Keratinocyte (primary cell): ENCODE results near the gene RANBP3. TPM values are rescaled to one million over a fixed set of nuclear protein-coding genes. Genes with fewer than 3 reads are reported as not detected.

Experiments used
- DNase-seq: peaks from one replicate; pipeline ENCODE4 v3.0.0-alpha.2; 2011; ENCODE audit warnings: low read depth, missing footprints, low spot score
- FAIRE-seq: peaks from 2 replicates; lab custom pipeline; 2011; peaks lifted over from hg19 to GRCh38; lab: Jason Lieb, UNC
- H2AFZ ChIP-seq: 2 replicates; pipeline ENCODE4 v1.6.0; 2012; ENCODE audit warnings: low read length, control low read depth, inconsistent platforms; ENCODE audit not compliant: control insufficient read depth
- H3K27ac ChIP-seq: 2 replicates; pipeline ENCODE4 v1.5.1; 2011; ENCODE audit warnings: low read length; ENCODE audit not compliant: control insufficient read depth, insufficient read depth
- H3K27me3 ChIP-seq: 3 replicates; pipeline ENCODE4 v1.6.0; 2011; ENCODE audit warnings: low read length; ENCODE audit not compliant: control insufficient read depth, insufficient read depth; ENCODE audit errors: extremely low read depth
- H3K36me3 ChIP-seq, 2 experiments: 2 replicates in 1 of 2; 3 replicates in 1 of 2; pipeline ENCODE4 v1.5.1; 2011; ENCODE audit warnings: low read length in 2 of 2, mild to moderate bottlenecking in 1 of 2; ENCODE audit not compliant: control insufficient read depth in 2 of 2, insufficient read depth in 2 of 2; ENCODE audit errors: extremely low read depth in 1 of 2
- H3K4me1 ChIP-seq: 3 replicates; pipeline ENCODE4 v1.5.1; 2011; ENCODE audit warnings: low read length; ENCODE audit not compliant: control insufficient read depth, insufficient read depth; ENCODE audit errors: extremely low read depth
- H3K4me2 ChIP-seq: 3 replicates; pipeline ENCODE4 v1.6.0; 2011; ENCODE audit warnings: low read depth, low read length; ENCODE audit not compliant: control insufficient read depth, insufficient read depth; ENCODE audit errors: extremely low read depth
- H3K4me3 ChIP-seq, 3 experiments: fragments of 200-600 bp in 1 of 3; sonication (generic) in 1 of 3; 2 replicates in 2 of 3; 3 replicates in 1 of 3; pipeline ENCODE4 v1.5.1; 2011 to 2016; ENCODE audit warnings: low read length in 3 of 3, mild to moderate bottlenecking in 3 of 3, control low read depth in 2 of 3, inconsistent platforms in 1 of 3, low read depth in 1 of 3, mixed read lengths in 1 of 3, mixed run types in 1 of 3, moderate library complexity in 1 of 3; ENCODE audit not compliant: control insufficient read depth in 2 of 3, insufficient read depth in 2 of 3; ENCODE audit errors: extremely low read depth in 1 of 3
- H3K79me2 ChIP-seq: 2 replicates; pipeline ENCODE4 v1.6.0; 2012; ENCODE audit warnings: low read length; ENCODE audit not compliant: control insufficient read depth, insufficient read depth
- H3K9ac ChIP-seq: 3 replicates; pipeline ENCODE4 v1.6.0; 2011; ENCODE audit warnings: low read length; ENCODE audit not compliant: control insufficient read depth, insufficient read depth; ENCODE audit errors: extremely low read depth
- H3K9me1 ChIP-seq: 3 replicates; pipeline ENCODE4 v1.6.0; 2011; ENCODE audit warnings: low read length; ENCODE audit not compliant: control insufficient read depth, insufficient read depth; ENCODE audit errors: extremely low read depth
- H3K9me3 ChIP-seq: 2 replicates; pipeline ENCODE4 v1.5.1; 2012; ENCODE audit warnings: low read depth, low read length; ENCODE audit not compliant: control insufficient read depth
- H4K20me1 ChIP-seq: 3 replicates; pipeline ENCODE4 v1.6.0; 2011; ENCODE audit warnings: low read length; ENCODE audit not compliant: control insufficient read depth, insufficient read depth; ENCODE audit errors: extremely low read depth
- EZH2 ChIP-seq: IDR thresholded peaks from one replicate; pipeline ENCODE4 v1.6.1; 2012; ENCODE audit warnings: inconsistent platforms, mild to moderate bottlenecking, low read length, moderate library complexity
- dilution Hi-C: fragments of 300-500 bp; cut with MboI; formaldehyde crosslinking; loops from one replicate; pipeline ENCODE4 v1.7.0; 2020; ENCODE audit warnings: low sequenced_read_pairs; ENCODE audit not compliant: extremely low pct_ligation_motif_present
- polyA plus RNA-seq, 5 experiments: library from polyadenylated mRNA; depleted of rRNA in 3 of 5; stranded (reverse) in 3 of 5; stranded (forward) in 1 of 5; unstranded in 1 of 5; fragments of >200 nt; gene quantifications; 1 replicate in 1 of 5; 2 replicates in 3 of 5; 3 replicates in 1 of 5; pipeline versions ENCODE4 v1.2.1 to v1.2.3, GENCODE V29; 2011 to 2012; ENCODE audit warnings: missing spikeins in 2 of 5, low read depth in 1 of 5, low replicate concordance in 1 of 5
- TF ChIP-seq, protein P1 (sequence below), 3 experiments: IDR thresholded peaks in 1 of 3; conservative IDR thresholded peaks in 1 of 3; optimal IDR thresholded peaks in 1 of 3; 2 replicates in 2 of 3; 3 replicates in 1 of 3; pipeline versions ENCODE3 to v1.5.1; 2011; ENCODE audit warnings: low read length in 3 of 3, mild to moderate bottlenecking in 3 of 3, moderate library complexity in 2 of 3, control low read depth in 1 of 3, inconsistent platforms in 1 of 3; ENCODE audit not compliant: insufficient read depth in 2 of 3; ENCODE audit errors: extremely low read depth in 1 of 3

The RANBP3 gene
- polyA plus RNA-seq, 1 donor (not counting 4 experiments of a cell fraction or from before 2014, with no cell fraction given), result 36.4 TPM

DNA sequence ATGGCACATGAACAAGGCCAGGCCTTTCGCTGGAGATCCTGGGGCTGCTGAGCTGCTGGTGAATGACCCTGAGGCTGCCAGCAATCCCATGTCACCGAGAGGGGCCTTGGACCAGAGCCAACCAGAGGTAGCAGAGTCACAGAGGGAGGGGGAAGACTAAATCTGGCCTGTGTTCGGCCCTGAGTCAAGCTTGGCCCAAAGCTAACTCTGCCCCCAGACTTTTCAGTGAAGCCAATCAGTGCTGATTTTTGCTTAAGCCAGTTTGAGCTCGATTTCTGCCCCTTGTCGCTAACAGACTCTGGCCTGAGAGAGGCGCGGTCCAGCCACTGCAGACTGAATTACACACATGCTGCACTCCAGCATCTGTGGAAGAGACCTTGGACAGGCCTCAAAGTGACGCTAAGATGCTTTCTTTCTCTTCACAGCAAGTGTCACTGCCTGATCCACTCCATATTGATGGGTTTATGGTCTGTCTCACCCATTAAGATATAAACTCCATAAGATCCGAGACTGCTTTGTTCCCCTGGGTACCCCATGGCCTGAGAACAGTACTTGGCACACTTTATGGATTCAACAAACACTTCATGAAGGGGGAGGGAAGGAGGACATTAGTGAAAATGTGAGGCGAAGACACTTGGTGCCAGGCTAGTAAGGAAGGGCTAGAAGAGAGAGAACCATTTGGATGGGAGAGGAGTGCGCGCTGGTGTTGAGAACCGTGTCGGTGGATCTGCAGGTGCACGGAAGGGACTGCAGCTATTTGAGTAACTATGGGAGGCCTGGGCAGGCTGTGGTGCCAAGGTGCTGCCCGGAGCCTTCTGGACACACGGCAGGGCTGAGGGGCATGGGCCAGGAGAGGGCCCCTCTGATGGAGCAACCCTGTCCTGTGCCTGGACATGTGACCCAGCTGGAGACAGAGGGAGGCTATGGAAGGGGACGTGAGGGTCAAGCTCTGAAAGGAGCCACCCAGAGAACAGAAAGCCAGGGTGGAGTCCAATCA is 17.6 kb downstream of the RANBP3 start:
- FAIRE-seq (no peak), DNase-seq (no peak)
- H3K36me3 ChIP-seq, result peaks cover 0 to 5% of the 10 kb centered on the region in 2 experiments
- H3K9me3 ChIP-seq, result no peaks in the 10 kb centered on the region
- H3K9me1 ChIP-seq, result no peaks in the 10 kb centered on the region
- H3K27ac ChIP-seq, result no peak overlapping the region
- H3K27me3 ChIP-seq, result no peaks in the 10 kb centered on the region
- TF ChIP-seq EZH2, result no peak
- TF ChIP-seq, protein P1, sequence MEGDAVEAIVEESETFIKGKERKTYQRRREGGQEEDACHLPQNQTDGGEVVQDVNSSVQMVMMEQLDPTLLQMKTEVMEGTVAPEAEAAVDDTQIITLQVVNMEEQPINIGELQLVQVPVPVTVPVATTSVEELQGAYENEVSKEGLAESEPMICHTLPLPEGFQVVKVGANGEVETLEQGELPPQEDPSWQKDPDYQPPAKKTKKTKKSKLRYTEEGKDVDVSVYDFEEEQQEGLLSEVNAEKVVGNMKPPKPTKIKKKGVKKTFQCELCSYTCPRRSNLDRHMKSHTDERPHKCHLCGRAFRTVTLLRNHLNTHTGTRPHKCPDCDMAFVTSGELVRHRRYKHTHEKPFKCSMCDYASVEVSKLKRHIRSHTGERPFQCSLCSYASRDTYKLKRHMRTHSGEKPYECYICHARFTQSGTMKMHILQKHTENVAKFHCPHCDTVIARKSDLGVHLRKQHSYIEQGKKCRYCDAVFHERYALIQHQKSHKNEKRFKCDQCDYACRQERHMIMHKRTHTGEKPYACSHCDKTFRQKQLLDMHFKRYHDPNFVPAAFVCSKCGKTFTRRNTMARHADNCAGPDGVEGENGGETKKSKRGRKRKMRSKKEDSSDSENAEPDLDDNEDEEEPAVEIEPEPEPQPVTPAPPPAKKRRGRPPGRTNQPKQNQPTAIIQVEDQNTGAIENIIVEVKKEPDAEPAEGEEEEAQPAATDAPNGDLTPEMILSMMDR (optimal IDR thresholded peaks at IDR 0.05 in 1 of 3, IDR thresholded peaks at IDR 0.05 in 1 of 3, conservative IDR thresholded peaks at IDR 0.05 in 1 of 3; ENCODE audit: extremely low read depth in 1 of 3, insufficient read depth in 2 of 3, low read length in 3 of 3), result no peak
- no peaks in the 10 kb centered on the region for H3K4me1 ChIP-seq
- H4K20me1 ChIP-seq, result peaks cover 16% of the 10 kb centered on the region
- no peak overlapping the region for H3K9ac ChIP-seq
- no peak overlapping the region for H2AFZ ChIP-seq
- H3K4me3 ChIP-seq, result no peak overlapping the region
- peaks cover 94% of the 10 kb centered on the region for H3K79me2 ChIP-seq
- no peak overlapping the region for H3K4me2 ChIP-seq
- dilution Hi-C loops, result no loop called here

DNA sequence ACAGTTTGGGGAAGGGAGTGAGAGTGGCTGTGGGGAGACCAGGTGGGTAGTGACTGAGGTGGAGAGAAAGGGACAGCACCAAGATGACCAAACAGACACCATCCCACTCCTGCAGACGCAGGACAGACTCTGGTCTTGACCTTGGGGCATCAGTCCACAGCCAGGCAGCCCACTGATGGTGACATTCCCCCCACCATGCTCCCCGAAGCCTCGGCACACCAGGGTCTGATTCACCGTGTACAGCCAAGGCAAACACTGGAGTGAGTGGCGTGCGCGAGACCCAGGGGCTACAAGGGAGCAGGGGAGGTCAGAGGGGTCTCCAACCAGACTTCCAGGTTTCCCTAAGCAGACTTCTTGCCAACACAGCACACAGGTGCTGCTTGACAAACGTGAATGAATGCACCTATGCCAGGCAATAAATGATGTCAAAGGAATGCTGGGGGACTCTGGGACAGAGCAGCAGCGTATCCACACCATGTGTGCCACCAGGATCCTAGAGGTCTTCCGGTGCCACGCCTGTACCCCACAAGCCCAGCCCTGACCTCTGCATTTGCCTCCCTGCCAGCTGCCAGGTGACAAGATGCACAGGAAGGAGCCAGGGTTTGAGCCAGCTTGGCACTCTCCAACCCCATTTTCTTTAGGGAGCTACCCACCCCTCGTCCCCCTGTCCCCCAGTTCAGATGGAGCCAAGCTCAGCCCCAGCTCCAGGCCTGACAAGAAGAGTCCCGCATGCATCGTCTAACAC is 18.5 kb downstream of the RANBP3 start:
- no peak for FAIRE-seq
- H3K4me3 ChIP-seq, result no peak overlapping the region

More for the DNA sequence above, 18.5 kb downstream of the RANBP3 start:
- Histone ChIP-seq H3K9me1 (no peaks in the 10 kb centered on the region), H3K9ac (no peak overlapping the region), H3K4me2 (no peak overlapping the region), H4K20me1 (peaks cover 11% of the 10 kb centered on the region), H3K27ac (no peak overlapping the region), H3K79me2 (peaks cover 93% of the 10 kb centered on the region), H3K4me1 (no peaks in the 10 kb centered on the region), H3K9me3 (no peaks in the 10 kb centered on the region), H2AFZ (no peak overlapping the region), H3K36me3 (peaks cover 0 to 2% of the 10 kb centered on the region in 2 experiments), H3K27me3 (no peaks in the 10 kb centered on the region)
- no peak for DNase-seq
- dilution Hi-C loops, result no loop called here
- TF ChIP-seq, protein P1 (optimal IDR thresholded peaks at IDR 0.05 in 1 of 3, IDR thresholded peaks at IDR 0.05 in 1 of 3, conservative IDR thresholded peaks at IDR 0.05 in 1 of 3; ENCODE audit: extremely low read depth in 1 of 3, insufficient read depth in 2 of 3, low read length in 3 of 3), result no peak
- TF ChIP-seq EZH2, result no peak
